NCI-H748 treated with DMSO at 0.1 percent for 48 hours (cell line): ENCODE data around the gene OR51E2.

Experiments
- DNase-seq: peaks from one replicate; lab custom pipeline; 2025; lab: John Stamatoyannopoulos, UW

The OR51E2 gene

DNA sequence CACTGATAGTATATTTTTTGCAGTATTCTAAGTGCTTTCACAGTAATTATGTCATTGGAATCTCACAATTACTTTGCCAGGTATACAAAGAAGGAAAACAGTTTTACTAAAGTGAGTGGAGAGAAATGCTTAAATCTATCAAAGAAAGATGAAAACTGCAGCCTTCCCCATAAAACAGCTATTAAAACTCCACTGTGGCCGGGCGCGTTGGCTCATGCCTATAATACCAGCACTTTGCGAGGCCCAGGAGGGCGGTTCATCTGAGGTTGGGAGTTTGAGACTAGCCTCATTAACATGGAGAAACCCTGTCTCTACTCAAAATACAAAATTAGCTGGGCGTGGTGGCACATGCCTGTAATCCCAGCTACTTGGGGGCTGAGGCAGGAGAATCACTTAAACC is 34.8 kb downstream of the OR51E2 start:
- peak; percentile 31 for DNase-seq

DNA sequence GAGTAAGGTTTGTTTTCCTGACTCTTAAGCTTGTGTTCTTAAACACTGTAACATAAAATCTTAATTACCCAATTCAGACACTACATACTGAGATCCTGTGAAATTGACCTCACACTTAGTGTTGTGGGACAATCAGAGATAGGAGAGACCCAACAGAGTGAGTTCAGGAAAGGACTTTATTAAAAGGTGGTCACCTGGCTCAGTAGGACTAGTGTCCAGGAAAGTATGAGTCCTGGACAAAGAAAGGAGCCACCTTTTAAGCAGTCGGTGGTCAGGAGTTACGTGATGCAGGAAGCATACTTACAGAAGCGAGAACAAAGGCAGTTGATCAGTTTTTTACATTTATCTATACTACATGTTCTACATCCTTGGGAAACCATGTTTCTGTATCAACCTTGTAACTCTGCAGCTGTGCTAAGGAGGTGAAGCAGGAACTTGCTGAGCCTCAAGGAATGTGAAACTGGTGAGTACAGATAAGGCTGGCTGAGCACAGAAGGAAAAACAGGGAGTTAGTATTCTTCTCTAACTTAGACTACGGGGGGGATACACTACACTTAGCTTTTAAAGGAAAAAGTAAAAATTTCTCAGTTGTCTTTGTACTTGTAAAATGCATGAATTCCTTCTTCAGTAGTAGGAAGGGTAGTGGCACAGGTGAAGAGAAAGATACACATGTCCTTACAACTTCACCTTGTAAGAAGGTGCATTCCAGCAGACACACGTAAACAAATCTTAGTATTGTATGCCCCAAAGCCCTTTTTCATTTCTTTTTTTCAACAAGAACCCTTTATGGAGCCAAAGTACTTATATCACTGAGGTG is 38.8 kb downstream of the OR51E2 start:
- no peak for DNase-seq

DNA sequence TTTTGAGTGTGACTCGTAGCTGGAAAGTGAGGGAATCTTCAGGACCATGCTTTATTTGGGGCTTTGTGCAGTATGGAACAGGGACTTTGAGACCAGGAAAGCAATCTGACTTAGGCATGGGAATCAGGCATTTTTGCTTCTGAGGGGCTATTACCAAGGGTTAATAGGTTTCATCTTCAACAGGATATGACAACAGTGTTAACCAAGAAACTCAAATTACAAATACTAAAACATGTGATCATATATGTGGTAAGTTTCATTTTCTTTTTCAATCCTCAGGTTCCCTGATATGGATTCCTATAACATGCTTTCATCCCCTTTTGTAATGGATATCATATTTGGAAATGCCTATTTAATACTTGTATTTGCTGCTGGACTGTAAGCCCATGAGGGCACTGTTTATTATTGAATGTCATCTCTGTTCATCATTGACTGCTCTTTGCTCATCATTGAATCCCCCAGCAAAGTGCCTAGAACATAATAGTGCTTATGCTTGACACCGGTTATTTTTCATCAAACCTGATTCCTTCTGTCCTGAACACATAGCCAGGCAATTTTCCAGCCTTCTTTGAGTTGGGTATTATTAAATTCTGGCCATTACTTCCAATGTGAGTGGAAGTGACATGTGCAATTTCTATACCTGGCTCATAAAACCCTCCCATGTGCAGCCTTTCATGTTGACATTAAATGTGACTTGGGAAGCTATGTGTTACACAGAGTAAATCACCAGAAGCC is 42.9 kb downstream of the OR51E2 start:
- DNase-seq: no peak

DNA sequence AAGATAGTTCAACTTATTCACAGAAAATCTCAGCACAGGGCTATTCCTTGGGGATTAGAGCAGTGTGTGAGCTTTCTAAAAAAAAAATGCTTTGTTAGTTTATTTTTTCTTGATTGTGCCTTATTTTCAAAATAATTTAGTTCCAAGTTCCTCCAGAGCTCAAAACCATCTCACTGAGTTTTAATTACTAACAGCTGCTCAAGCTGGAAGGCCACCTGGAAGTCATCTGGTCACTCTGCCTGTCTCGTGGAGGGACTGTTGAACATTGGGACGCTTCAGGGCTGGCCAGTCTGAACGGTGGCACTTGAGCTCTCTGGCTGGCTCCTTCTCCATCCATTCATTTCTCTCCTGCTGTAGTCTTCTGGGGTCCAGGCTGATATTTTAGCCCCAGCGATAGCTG is 49.9 kb downstream of the OR51E2 start:
- no peak for DNase-seq

DNA sequence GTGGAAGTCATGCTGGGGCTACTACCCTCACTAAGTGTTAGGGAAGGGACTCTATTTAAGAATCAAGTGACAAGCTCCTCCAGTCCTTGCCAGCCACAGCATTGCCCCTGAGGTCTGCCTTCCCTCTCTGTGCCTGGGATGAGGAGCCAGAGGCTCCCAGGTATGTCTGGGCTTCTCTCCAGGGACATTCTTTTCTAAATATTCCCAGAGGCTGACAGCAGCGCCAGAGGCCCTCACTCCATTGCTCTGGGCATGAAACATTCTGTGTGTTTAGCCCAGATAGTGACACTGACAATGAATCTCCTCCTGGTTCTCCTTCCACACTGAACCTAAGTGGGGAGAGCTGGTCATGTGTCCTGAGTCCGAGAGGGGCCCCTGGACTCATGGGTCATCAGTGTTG is 51.7 kb downstream of the OR51E2 start:
- DNase-seq: no peak

DNA sequence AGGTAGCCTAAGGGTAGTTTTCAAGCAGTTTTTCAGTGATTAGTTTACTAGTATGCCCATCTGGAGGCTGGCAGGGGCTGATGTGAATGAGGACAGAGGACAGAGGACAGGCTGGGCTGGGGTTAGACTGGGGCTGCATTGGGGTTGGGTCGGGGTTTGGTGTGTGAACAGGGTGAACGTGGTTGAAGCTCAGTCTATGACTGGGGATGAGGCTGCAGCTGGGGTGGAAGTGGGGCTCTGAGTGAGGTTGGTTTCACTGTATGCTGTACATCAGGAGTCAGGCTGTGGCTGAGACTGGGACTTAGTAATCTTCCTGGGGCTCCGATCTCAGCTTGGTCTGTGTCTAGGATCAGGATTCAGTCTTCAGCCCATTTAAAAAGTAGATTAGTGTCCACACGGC is 53.4 kb downstream of the OR51E2 start:
- DNase-seq: no peak

- no peak for DNase-seq
Observed at GRCh38 chr11:4643682-4644081, 54.0 kb downstream of the OR51E2 start, which contains the start of gene OR51E1. OR51E1 (plus strand) TSS chr11:4643982; CDS start chr11:4652527, 8,545 bp downstream.

DNA sequence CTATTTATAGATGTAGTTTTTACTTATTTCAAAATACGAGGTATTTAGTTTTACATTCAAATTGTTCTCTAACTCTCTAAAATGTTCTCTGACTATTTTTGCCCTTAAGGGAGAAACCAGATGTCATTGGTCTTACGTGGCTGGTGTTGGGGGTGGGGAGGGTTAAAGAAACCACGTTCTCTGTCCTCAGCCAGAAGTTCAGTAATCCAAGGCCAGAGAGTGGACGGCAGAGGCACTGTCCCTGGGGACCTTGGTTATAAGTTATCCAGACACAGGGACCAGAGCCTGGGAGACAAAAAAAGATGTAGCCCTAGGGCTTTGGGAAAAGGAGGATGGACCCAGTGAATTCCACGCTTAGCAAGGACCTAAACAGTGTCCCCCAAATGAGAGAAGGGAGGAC is 54.6 kb downstream of the OR51E2 start:
- DNase-seq: no peak

- no peak for DNase-seq
Observed at GRCh38 chr11:4642043-4642442, 55.6 kb downstream of the OR51E2 start.

DNA sequence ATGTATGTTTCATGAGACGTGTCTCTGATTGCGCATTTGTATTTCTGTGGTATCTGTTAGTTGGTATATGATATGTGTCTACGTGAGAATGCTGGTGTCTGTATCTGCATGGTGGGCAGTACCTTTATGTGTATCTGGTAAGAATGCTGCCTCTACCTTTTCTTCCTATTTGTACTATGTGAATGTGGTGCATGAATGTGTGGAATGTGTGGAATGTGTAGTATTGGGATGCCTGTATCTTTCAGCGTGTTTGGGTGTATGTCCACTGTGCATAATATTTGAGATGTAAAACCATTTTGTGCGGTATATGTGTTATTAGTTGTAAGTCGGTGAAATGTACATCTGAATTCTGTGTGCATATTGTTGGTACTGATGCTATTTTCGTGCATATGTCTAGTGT is 56.2 kb downstream of the OR51E2 start:
- DNase-seq: no peak

DNA sequence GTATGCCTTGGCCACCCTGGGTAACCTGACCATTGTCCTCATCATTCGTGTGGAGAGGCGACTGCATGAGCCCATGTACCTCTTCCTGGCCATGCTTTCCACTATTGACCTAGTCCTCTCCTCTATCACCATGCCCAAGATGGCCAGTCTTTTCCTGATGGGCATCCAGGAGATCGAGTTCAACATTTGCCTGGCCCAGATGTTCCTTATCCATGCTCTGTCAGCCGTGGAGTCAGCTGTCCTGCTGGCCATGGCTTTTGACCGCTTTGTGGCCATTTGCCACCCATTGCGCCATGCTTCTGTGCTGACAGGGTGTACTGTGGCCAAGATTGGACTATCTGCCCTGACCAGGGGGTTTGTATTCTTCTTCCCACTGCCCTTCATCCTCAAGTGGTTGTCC is 57.7 kb downstream of the OR51E2 start:
- no peak for DNase-seq

- no peak for DNase-seq
Observed at GRCh38 chr11:4637662-4638047, 60.0 kb downstream of the OR51E2 start.

GRCh38 chr11:4636962-4637661 is 60.5 kb downstream of the OR51E2 start, which contains the start of gene OR51D1:
OR51D1 (plus strand) TSS chr11:4637477; CDS start chr11:4639791, 2,314 bp downstream.
- peak; percentile 77 for DNase-seq

GRCh38 chr11:4636136-4636535 is 61.5 kb downstream of the OR51E2 start:
- DNase-seq: no peak
